Adipose tissue (tissue), 3 donors: ENCODE measurements around the gene HNF4A. TPM values are rescaled to one million over a fixed set of nuclear protein-coding genes. Genes with fewer than 3 reads are reported as not detected.

ENCODE experiments used
- H3K27ac ChIP-seq: one replicate; pipeline ENCODE4 v1.5.1; 2013; ENCODE audit warnings: low read depth, low read length
- WGBS, 3 donors: extraction: QIAGEN DNeasy Blood & Tissue Kit; methylation state at CpG; one replicate each; pipeline ENCODE4 v1.1.7; 2013; 5-methylcytosine and 5-hydroxymethylcytosine counted together
- polyA plus RNA-seq, 3 donors: library from polyadenylated mRNA; stranded (reverse); fragments of 200-250 nt; gene quantifications; one replicate each; pipeline ENCODE4 v1.2.3, GENCODE V29; 2013
- donor health status: healthy with polysubstance abuse.
- donor health status: Bipolar disorder and iron deficiency.
- donor health status: healthy.

HNF4A gene
- polyA plus RNA-seq, 3 donors, result 0.22 to 13.6 (median 0.68) TPM

DNA sequence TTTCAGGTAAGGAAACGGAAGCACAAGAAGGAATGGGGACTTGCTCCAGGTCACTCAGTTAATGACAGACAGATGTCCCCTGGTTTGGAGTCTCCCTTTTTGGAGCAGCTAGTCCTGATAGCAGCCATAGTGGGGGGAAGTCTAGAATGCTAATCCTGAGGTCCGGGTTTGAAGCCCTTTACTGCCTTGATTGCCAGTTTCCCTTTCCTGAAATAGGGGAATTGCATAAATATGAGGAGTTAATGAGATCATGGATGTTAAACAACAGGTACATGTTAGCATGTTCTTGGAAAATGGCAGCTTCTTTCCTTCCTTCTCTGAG, 119.8 kb downstream of the HNF4A start:
- 6 to 25% (median 18%) methylated on average over 2 of the region's 2 CpGs for WGBS, 3 donors
- no peak overlapping the region for H3K27ac ChIP-seq

- peak within 1 kb of the TSS; percentile 14 for H3K27ac ChIP-seq
- WGBS, 3 donors, result 2 to 3% (median 3%) methylated on average over 54 to 55 of the region's 55 CpGs
These were observed 120.4 kb downstream of the HNF4A start, which contains the start of gene TTPAL for GRCh38 chr20:44475694-44476560. TTPAL (plus strand) TSS chr20:44475874; CDS start chr20:44480000, 4,126 bp downstream.

DNA sequence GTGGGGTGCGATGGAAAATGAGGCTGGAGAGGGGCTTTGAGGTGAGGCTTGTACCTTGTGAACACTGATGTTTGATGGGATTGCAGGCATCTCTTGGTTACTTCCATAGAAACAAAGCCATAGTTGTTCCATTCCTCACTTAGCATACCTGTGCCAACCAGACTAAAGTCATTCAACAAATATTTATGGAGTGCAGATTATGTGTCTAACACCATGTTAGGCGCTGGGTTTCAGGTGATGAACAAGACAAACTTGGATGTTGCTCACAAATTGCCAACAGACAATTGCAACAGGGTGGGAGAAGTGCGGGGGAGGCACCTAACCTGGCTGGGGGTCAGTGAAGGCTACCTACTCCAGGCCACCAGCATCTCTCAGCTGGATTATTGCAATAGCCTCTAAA, 121.7 kb downstream of the HNF4A start:
- H3K27ac ChIP-seq, result no peak overlapping the region

GRCh38 chr20:44478206-44478605, 122.7 kb downstream of the HNF4A start:
- WGBS, 3 donors, result 64 to 82% (median 74%) methylated on average over 6 of the region's 6 CpGs
- no peak overlapping the region for H3K27ac ChIP-seq

More for the DNA sequence above, 121.7 kb downstream of the HNF4A start:
- 76 to 94% (median 88%) methylated on average over 3 of the region's 3 CpGs for WGBS, 3 donors

DNA sequence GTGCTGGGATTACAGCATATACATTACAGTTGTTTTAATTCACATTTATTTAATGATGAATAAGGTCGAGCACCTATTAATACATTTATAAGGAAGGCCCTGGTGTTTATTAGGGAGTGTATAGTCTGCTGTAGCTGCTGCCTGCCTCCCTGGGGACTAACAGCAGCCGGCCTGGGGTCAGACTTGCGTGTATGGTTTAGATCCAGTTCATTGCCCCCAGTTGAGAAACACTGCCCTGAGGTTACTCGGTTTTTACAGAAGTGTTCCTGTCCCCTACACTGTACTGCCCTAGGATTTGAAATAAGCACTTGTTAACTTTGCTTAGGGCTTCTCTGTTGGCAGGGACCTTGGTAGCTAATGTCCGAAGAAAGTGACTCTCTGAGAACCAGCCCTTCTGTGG, 124.1 kb downstream of the HNF4A start:
- H3K27ac ChIP-seq, result no peak overlapping the region
- WGBS, 3 donors, result 68 to 73% (median 69%) methylated on average over 5 of the region's 5 CpGs

DNA sequence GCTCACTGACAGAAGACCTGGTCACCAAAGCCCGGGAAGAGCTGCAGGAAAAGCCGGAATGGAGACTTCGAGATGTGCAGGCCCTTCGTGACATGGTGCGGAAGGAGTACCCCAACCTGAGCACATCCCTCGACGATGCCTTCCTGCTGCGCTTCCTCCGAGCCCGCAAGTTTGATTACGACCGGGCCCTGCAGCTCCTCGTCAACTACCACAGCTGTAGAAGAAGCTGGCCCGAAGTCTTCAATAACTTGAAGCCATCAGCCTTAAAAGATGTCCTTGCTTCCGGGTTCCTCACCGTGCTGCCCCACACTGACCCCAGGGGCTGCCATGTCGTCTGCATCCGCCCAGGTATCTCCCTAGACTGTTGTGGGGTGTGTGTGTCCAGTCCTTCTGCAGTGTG, 124.6 kb downstream of the HNF4A start:
- no peak overlapping the region for H3K27ac ChIP-seq
- 92 to 96% (median 93%) methylated on average over 18 of the region's 18 CpGs for WGBS, 3 donors

GRCh38 chr20:44481719-44482416, 126.4 kb downstream of the HNF4A start:
- no peak overlapping the region for H3K27ac ChIP-seq
- 67 to 77% (median 69%) methylated on average over 6 of the region's 6 CpGs for WGBS, 3 donors

DNA sequence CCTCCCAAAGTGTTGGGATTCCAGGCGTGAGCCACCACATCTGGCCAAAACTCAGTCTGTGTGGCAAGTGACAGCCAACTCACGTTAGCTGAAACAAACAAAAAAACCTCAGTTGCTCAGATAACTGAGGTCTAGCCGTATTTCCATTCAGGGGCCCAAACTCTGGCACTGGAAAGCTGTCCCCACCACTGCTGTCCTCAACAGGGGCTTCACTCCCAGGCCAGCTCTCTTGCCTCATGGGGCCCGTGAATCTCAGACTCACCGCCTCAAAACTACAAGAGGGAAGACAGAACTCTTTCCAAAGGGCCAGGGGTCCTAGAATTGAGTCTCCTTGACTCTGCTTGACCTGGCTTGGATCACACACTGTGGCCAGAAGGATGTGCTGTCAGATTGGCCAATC, 127.6 kb downstream of the HNF4A start:
- H3K27ac ChIP-seq, result no peak overlapping the region
- 84 to 94% (median 91%) methylated on average over 5 of the region's 5 CpGs for WGBS, 3 donors

Other genes starting within 250 kb of the HNF4A start
- gene JPH2, start 168.5 kb upstream of the HNF4A start, polyA plus RNA-seq, result 1 to 10 TPM in 2 of 3 donors, under 1 TPM in 1; 0.43 to 3.0 (median 1.6) TPM
- gene OSER1, start 144.9 kb upstream of the HNF4A start, polyA plus RNA-seq, result 10 to 100 TPM; 18.8 to 28.9 (median 28.6) TPM
- under 1 TPM in 2 of 3 donors, not detected in 1; 0.06 to 0.10 TPM for gene GDAP1L1, start 108.4 kb upstream of the HNF4A start, polyA plus RNA-seq
- gene FITM2, start 44.5 kb upstream of the HNF4A start, polyA plus RNA-seq, result 10 to 100 TPM in 1 of 3 donors, 1 to 10 TPM in 2; 5.7 to 19.7 (median 6.1) TPM
- gene R3HDML, start 18.7 kb upstream of the HNF4A start, polyA plus RNA-seq, result not detected
- gene TTPAL, start 120.2 kb downstream of the HNF4A start, polyA plus RNA-seq, result 10 to 100 TPM in 1 of 3 donors, 1 to 10 TPM in 2; 2.9 to 12.6 (median 8.2) TPM
- 10 to 100 TPM; 31.2 to 78.8 (median 62.3) TPM for gene SERINC3, start 166.4 kb downstream of the HNF4A start, polyA plus RNA-seq
- gene PKIG, start 226.9 kb downstream of the HNF4A start, polyA plus RNA-seq, result 100 to 1,000 TPM in 1 of 3 donors, 10 to 100 TPM in 2; 18.1 to 122 (median 74.4) TPM